Naive B cell (primary cell): ENCODE data around the gene APOBEC3G. TPM values are rescaled to one million over a fixed set of nuclear protein-coding genes. Genes with fewer than 3 reads are reported as not detected.

ENCODE experiments used
- polyA plus RNA-seq, 6 donors: library from polyadenylated mRNA; unstranded; fragments of 300-500 nt; fragmentation: Illumina TruSeq; gene quantifications; one replicate each; pipeline ENCODE4 v1.2.3, GENCODE V29; 2021; ENCODE audit warnings: low read depth in 6 of 6

APOBEC3G gene
- polyA plus RNA-seq, 6 donors from 2014 or later, result 87.2 to 136 (median 120) TPM

Other genes with a start within 250 kb of the APOBEC3G start
- gene NPTXR, start 233.2 kb upstream of the APOBEC3G start, polyA plus RNA-seq, result under 1 TPM in 3 of 6 donors, not detected in 3; 0.05 to 0.17 (median 0.11) TPM
- 1 to 10 TPM; 1.1 to 5.0 (median 3.7) TPM for gene CBX6, start 205.1 kb upstream of the APOBEC3G start, polyA plus RNA-seq
- gene APOBEC3A, start 119.7 kb upstream of the APOBEC3G start, polyA plus RNA-seq, result 1 to 10 TPM in 1 of 6 donors, under 1 TPM in 2, not detected in 3; 0.29 to 2.8 (median 0.40) TPM
- gene APOBEC3B, start 94.9 kb upstream of the APOBEC3G start, polyA plus RNA-seq, result 1 to 10 TPM in 2 of 6 donors, under 1 TPM in 3, not detected in 1; 0.44 to 1.5 (median 0.56) TPM
- gene APOBEC3C, start 63.0 kb upstream of the APOBEC3G start, polyA plus RNA-seq, result 100 to 1,000 TPM; 296 to 326 (median 316) TPM
- 10 to 100 TPM; 10.4 to 33.9 (median 20.4) TPM for gene APOBEC3D, start 56.1 kb upstream of the APOBEC3G start, polyA plus RNA-seq
- 10 to 100 TPM; 32.0 to 56.2 (median 36.4) TPM for gene APOBEC3F, start 36.4 kb upstream of the APOBEC3G start, polyA plus RNA-seq
- gene APOBEC3H, start 20.0 kb downstream of the APOBEC3G start, polyA plus RNA-seq, result 1 to 10 TPM in 1 of 6 donors, under 1 TPM in 1, not detected in 4; 0.77 to 1.2 TPM
- gene CBX7, start 75.4 kb downstream of the APOBEC3G start, polyA plus RNA-seq, result 10 to 100 TPM in 5 of 6 donors, 1 to 10 TPM in 1; 9.9 to 38.5 (median 21.7) TPM
- not detected for gene PDGFB, start 167.7 kb downstream of the APOBEC3G start, polyA plus RNA-seq
- gene RPL3, start 242.3 kb downstream of the APOBEC3G start, polyA plus RNA-seq, result 1,000 to 10,000 TPM; 2,656 to 3,743 (median 2,840) TPM